ENCODE measurements around the gene LZTFL1.

Gene LZTFL1, protein sequence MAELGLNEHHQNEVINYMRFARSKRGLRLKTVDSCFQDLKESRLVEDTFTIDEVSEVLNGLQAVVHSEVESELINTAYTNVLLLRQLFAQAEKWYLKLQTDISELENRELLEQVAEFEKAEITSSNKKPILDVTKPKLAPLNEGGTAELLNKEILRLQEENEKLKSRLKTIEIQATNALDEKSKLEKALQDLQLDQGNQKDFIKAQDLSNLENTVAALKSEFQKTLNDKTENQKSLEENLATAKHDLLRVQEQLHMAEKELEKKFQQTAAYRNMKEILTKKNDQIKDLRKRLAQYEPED

GRCh38 chr3:45841757-45842491, at the start of gene LZTFL1:
Gene LZTFL1 (minus strand): TSS chr3:45842119. CDS start chr3:45841991, 128 bp downstream.
- TF ChIP-seq, protein P1, sequence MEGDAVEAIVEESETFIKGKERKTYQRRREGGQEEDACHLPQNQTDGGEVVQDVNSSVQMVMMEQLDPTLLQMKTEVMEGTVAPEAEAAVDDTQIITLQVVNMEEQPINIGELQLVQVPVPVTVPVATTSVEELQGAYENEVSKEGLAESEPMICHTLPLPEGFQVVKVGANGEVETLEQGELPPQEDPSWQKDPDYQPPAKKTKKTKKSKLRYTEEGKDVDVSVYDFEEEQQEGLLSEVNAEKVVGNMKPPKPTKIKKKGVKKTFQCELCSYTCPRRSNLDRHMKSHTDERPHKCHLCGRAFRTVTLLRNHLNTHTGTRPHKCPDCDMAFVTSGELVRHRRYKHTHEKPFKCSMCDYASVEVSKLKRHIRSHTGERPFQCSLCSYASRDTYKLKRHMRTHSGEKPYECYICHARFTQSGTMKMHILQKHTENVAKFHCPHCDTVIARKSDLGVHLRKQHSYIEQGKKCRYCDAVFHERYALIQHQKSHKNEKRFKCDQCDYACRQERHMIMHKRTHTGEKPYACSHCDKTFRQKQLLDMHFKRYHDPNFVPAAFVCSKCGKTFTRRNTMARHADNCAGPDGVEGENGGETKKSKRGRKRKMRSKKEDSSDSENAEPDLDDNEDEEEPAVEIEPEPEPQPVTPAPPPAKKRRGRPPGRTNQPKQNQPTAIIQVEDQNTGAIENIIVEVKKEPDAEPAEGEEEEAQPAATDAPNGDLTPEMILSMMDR (IDR thresholded peaks at IDR 0.05; ENCODE audit: insufficient read depth, low read length, poor library complexity, severe bottlenecking) = no peak
- H3K27me3 ChIP-seq (replicated peaks; ENCODE audit: control insufficient read depth, insufficient read depth, low read length) = no peaks in the 10 kb centered on the region; the same call in 1 of the 2 replicates
- peak within 1 kb of the TSS; percentile 86 for H3K4me3 ChIP-seq (replicated peaks; ENCODE audit: low read depth, low read length)
- peak; percentile 80 for DNase-seq (ENCODE audit: extremely low read depth, insufficient read length)
- no peaks in the 10 kb centered on the region for H3K36me3 ChIP-seq (ENCODE audit: control insufficient read depth, insufficient read depth, low read length)

DNA sequence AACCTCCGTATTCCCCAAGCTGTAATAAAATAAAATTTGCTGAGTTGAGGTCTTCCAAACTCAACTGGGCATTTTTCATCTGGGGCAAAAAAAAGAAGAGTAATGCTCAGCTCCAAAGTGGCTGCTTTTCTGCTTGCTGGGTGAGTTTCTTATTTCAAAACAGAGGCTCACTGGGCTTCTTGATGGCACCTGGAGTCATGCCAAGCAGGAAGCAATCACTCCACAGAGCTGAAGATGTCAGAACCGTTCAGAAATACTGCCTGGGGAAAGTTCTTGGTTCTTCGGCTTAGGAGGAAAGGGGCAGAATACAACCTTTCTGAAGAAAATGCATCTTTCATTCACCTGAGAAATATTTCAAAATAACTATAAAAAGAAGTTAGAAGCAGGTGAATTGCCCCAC, 48.5 kb upstream of the LZTFL1 start:
- H3K36me3 ChIP-seq (ENCODE audit: control insufficient read depth, insufficient read depth, low read length) = no peaks in the 10 kb centered on the region
- no peak overlapping the region for H3K4me3 ChIP-seq (replicated peaks; ENCODE audit: low read depth, low read length)
- DNase-seq (ENCODE audit: extremely low read depth, insufficient read length) = no peak
- TF ChIP-seq, protein P1 (IDR thresholded peaks at IDR 0.05; ENCODE audit: insufficient read depth, low read length, poor library complexity, severe bottlenecking) = no peak
- H3K27me3 ChIP-seq (replicated peaks; ENCODE audit: control insufficient read depth, insufficient read depth, low read length) = no peaks in the 10 kb centered on the region; the same call in 1 of the 2 replicates

DNA sequence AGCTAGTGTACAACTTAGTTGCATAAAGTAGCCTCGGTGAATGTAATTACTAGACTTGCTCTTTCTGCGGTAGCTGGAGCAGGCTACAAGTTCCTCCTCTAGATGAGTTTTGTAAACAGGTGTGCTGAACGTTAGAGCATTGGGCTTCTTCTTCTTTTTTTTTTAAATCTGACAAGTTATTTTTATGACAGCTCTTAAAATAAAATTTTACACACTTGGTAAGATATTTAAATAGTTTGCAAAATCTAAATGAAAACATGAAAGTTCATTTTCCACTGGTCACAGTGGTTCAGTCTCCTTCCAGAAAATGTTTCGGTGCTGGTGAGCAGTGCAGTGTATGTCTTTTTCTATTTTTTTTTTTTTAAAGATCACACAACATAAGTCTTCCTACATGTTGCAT, 47.4 kb upstream of the LZTFL1 start:
- no peak for DNase-seq (ENCODE audit: extremely low read depth, insufficient read length)
- H3K36me3 ChIP-seq (ENCODE audit: control insufficient read depth, insufficient read depth, low read length) = no peaks in the 10 kb centered on the region
- TF ChIP-seq, protein P1 (IDR thresholded peaks at IDR 0.05; ENCODE audit: insufficient read depth, low read length, poor library complexity, severe bottlenecking) = no peak
- H3K27me3 ChIP-seq (replicated peaks; ENCODE audit: control insufficient read depth, insufficient read depth, low read length) = no peaks in the 10 kb centered on the region; the same call in 1 of the 2 replicates
- no peak overlapping the region for H3K4me3 ChIP-seq (replicated peaks; ENCODE audit: low read depth, low read length)

- TF ChIP-seq, protein P1 (IDR thresholded peaks at IDR 0.05; ENCODE audit: insufficient read depth, low read length, poor library complexity, severe bottlenecking) = no peak
- H3K4me3 ChIP-seq (replicated peaks; ENCODE audit: low read depth, low read length) = no peak overlapping the region
- H3K27me3 ChIP-seq (replicated peaks; ENCODE audit: control insufficient read depth, insufficient read depth, low read length) = no peaks in the 10 kb centered on the region; the same call in 1 of the 2 replicates
- DNase-seq (ENCODE audit: extremely low read depth, insufficient read length) = no peak
- no peaks in the 10 kb centered on the region for H3K36me3 ChIP-seq (ENCODE audit: control insufficient read depth, insufficient read depth, low read length)
These were observed 46.0 kb upstream of the LZTFL1 start for GRCh38 chr3:45887759-45888511.

DNA sequence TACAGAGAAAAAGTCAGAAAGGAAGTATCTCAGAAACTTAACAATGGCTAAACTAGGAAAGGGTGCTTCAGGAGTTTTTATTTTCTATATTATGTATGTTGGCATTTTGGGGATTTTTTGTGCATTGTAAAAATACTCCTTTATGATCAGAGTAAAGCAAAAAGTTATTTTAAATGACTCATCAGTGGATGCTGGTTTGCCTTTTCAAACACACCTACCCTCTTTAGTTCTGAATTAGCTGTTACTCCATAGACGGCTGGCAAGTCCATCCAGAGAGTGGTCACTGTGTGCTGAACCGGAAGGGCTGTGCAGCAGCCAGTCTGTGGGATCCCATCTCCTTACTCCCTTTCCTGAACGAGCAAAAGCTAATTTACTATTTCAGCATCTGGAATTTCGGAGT, 45.4 kb upstream of the LZTFL1 start:
- Histone ChIP-seq H3K4me3 (replicated peaks; ENCODE audit: low read depth, low read length) (no peak overlapping the region), H3K36me3 (ENCODE audit: control insufficient read depth, insufficient read depth, low read length) (no peaks in the 10 kb centered on the region), H3K27me3 (replicated peaks; ENCODE audit: control insufficient read depth, insufficient read depth, low read length) (no peaks in the 10 kb centered on the region; the same call in 1 of the 2 replicates)
- no peak for DNase-seq (ENCODE audit: extremely low read depth, insufficient read length)
- TF ChIP-seq, protein P1 (IDR thresholded peaks at IDR 0.05; ENCODE audit: insufficient read depth, low read length, poor library complexity, severe bottlenecking) = no peak
